HG03175 (cell line): Measurements from ENCODE around the gene SYP.
"Not testable (repeated sequence)": the region's sequence is repeated elsewhere in the genome, so short reads cannot be mapped to it uniquely, and the experiment has no call there.

Source experiments
- ATAC-seq: cut with Tn5 transposase; IDR thresholded peaks from one replicate; pipeline ENCODE4 v1.9.1; 2021; ENCODE audit warnings: mild to moderate bottlenecking, moderate library complexity; ENCODE audit not compliant: unreplicated experiment

Gene SYP

GRCh38 chrX:49143154-49143553 is 56.8 kb downstream of the SYP start:
- ATAC-seq = not testable (repeated sequence)

DNA sequence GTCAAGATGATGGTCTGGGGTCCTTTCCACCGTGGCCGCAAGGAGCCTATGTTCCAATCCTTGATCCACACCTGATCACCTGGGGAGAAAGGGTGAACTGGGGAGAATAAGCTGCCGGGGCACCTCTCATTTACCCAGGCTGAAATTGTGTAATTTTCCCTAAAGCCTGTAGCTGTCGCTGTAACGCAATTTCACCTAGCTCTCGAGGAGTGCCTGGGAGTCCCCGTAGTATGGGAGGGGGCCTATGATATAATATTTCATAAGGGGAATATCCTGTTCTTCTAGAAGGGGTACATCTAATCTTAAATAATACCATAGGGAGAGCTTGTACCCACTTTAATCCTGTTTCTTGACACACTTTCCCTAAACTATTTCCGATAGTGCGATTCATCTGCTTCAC is 57.7 kb downstream of the SYP start:
- not testable (repeated sequence) for ATAC-seq

GRCh38 chrX:49139713-49140112 is 60.3 kb downstream of the SYP start:
- ATAC-seq = no peak
